Activated naive CD8-positive, alpha-beta T cell treated with anti-CD3 and anti-CD28 coated beads for 36 hours (primary cell): Measurements from ENCODE around the gene DSCAM. TPM values are rescaled to one million over a fixed set of nuclear protein-coding genes. Genes with fewer than 3 reads are reported as not detected.
"Not testable (repeated sequence)": the region's sequence is repeated elsewhere in the genome, so short reads cannot be mapped to it uniquely, and the experiment has no call there.

ENCODE experiments used
- DNase-seq: peaks from one replicate; pipeline ENCODE4 v3.0.0; 2021
- H3K27ac Mint-ChIP-seq: one replicate; pipeline ENCODE4 v1.8.0; 2022; ENCODE audit warnings: mild to moderate bottlenecking, moderate library complexity, mixed read lengths
- H3K27me3 Mint-ChIP-seq: one replicate; pipeline ENCODE4 v1.8.0; 2022; ENCODE audit warnings: mild to moderate bottlenecking, mixed read lengths
- H3K36me3 Mint-ChIP-seq: one replicate; pipeline ENCODE4 v1.8.0; 2021; ENCODE audit warnings: mild to moderate bottlenecking, mixed read lengths
- H3K4me1 Mint-ChIP-seq: one replicate; pipeline ENCODE4 v1.8.0; 2021; ENCODE audit warnings: mixed read lengths
- H3K4me3 Mint-ChIP-seq: one replicate; pipeline ENCODE4 v1.8.0; 2022; ENCODE audit warnings: mild to moderate bottlenecking, moderate library complexity, mixed read lengths
- H3K9me3 Mint-ChIP-seq: one replicate; pipeline ENCODE4 v1.8.0; 2022; ENCODE audit warnings: mixed read lengths
- total RNA-seq, 2 experiments: library from RNA; stranded (reverse); gene quantifications; one replicate each; pipeline ENCODE4 v1.2.3, GENCODE V29; 2021

The DSCAM gene
- total RNA-seq, 2 experiments from 2014 or later, result not detected

DNA sequence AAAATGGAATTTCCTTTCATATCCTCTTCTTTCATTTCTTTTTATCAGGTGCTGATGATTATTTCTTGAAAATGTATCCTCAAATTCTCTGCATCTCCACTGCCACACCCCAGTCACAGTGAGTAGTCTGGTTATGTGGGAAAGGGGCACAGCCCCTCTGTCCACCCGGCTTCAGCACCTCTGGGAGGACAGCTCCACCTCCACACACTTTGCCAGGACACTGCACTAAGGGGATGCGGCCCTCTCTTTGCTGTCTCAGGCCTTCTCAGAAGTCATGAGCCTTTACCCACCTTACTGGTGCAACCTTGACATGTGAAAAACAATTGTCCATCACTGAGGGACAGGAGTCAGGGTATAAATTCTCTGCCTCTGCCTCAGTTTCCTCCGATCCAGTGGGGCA, 546.7 kb downstream of the DSCAM start:
- DNase-seq, result no peak
- no peaks in the 10 kb centered on the region for H3K27me3 Mint-ChIP-seq
- H3K27ac Mint-ChIP-seq, result no peak overlapping the region
- H3K4me3 Mint-ChIP-seq, result no peak overlapping the region
- H3K9me3 Mint-ChIP-seq, result peaks cover 18% of the 10 kb centered on the region
- no peaks in the 10 kb centered on the region for H3K4me1 Mint-ChIP-seq
- no peaks in the 10 kb centered on the region for H3K36me3 Mint-ChIP-seq

DNA sequence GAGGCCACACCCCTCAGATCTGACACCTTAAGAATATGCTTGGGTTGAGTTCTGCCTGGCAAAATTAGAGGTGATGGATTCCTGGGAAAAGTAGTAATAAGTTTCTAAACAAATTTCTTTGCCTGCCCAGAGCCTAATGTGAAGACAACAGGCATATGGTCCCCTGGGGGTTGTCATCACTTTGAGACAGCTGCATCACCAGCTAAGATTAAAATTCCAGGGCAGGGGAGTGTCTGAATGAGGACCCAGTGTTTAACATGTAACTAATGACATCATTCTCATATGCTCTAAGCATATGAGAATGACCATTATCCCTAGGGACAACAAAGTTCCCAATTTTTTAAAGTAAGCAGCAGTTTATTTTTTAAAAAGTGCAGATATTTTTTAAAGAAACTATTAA, 547.5 kb downstream of the DSCAM start:
- H3K36me3 Mint-ChIP-seq, result no peaks in the 10 kb centered on the region

DNA sequence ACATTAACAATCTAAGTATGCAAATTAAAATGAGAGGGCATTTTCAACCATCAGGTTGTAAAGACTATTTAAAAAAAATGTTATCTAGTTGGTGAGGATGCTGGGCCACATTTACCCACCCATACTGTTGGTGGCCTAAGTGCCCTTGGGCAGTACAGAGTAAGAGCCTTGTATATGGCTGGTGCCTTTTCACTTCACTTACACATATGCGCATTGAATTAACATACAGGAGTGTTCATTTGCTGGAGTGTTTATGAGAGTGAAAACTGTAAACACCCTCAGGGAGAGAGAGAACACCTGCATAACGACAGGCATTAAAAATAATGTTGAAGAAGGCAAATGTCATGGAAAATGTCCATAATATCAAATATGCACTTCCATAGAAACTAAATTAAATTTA, 552.6 kb downstream of the DSCAM start:
- DNase-seq, result no peak
- Mint-ChIP-seq H3K4me1 (no peaks in the 10 kb centered on the region), H3K27me3 (no peaks in the 10 kb centered on the region), H3K9me3 (no peaks in the 10 kb centered on the region), H3K36me3 (no peaks in the 10 kb centered on the region), H3K27ac (no peak overlapping the region), H3K4me3 (no peak overlapping the region)

More for the DNA sequence above, 547.5 kb downstream of the DSCAM start:
- Mint-ChIP-seq H3K4me3 (no peak overlapping the region), H3K27ac (no peak overlapping the region), H3K9me3 (peaks cover 18% of the 10 kb centered on the region), H3K27me3 (no peaks in the 10 kb centered on the region), H3K4me1 (no peaks in the 10 kb centered on the region)
- no peak for DNase-seq

DNA sequence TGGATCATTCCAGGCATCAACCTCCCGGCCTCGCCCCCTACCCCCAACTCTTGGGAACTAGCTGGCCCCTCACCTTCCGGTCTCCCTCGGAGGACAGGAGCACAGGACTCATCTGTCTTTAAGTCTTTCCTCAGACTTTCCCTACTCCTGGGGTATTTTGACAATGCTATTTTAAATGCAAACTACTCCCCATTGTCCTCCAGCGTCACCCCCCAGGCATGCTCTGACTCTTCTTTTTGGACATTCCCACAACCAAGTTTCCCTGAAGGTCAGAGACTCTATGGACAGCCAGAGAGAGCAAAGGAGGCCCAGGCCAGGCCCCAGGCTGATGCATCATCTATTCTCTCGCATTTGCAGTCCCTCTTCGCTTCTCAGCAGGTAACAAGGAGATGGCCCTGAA, 555.4 kb downstream of the DSCAM start:
- H3K27me3 Mint-ChIP-seq, result no peaks in the 10 kb centered on the region
- no peaks in the 10 kb centered on the region for H3K36me3 Mint-ChIP-seq
- no peak overlapping the region for H3K27ac Mint-ChIP-seq
- DNase-seq, result no peak
- no peak overlapping the region for H3K4me3 Mint-ChIP-seq
- H3K9me3 Mint-ChIP-seq, result no peaks in the 10 kb centered on the region
- H3K4me1 Mint-ChIP-seq, result no peaks in the 10 kb centered on the region

DNA sequence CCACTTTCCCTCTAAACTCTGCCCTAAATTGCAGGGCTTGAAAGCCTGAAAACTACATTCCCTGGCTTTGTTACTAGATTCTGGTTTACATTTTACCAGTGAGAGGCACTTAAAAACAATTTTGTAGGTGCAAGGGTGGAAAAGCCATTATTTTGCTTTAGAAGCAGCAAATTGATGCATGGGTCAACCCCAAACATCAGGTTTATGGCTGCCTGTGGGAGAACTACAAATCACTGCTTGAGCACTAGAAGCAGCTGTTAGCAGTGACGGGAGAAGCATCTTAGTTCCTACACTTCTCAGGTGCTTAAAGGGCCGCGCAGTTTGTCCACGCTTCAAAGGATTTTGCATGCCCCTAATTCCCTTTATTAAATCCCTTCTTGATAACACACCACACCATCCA, 562.5 kb downstream of the DSCAM start:
- no peaks in the 10 kb centered on the region for H3K36me3 Mint-ChIP-seq
- no peaks in the 10 kb centered on the region for H3K4me1 Mint-ChIP-seq
- H3K27ac Mint-ChIP-seq, result no peak overlapping the region
- no peak overlapping the region for H3K4me3 Mint-ChIP-seq
- H3K27me3 Mint-ChIP-seq, result peaks cover 10% of the 10 kb centered on the region
- peaks cover 1% of the 10 kb centered on the region for H3K9me3 Mint-ChIP-seq
- no peak for DNase-seq

DNA sequence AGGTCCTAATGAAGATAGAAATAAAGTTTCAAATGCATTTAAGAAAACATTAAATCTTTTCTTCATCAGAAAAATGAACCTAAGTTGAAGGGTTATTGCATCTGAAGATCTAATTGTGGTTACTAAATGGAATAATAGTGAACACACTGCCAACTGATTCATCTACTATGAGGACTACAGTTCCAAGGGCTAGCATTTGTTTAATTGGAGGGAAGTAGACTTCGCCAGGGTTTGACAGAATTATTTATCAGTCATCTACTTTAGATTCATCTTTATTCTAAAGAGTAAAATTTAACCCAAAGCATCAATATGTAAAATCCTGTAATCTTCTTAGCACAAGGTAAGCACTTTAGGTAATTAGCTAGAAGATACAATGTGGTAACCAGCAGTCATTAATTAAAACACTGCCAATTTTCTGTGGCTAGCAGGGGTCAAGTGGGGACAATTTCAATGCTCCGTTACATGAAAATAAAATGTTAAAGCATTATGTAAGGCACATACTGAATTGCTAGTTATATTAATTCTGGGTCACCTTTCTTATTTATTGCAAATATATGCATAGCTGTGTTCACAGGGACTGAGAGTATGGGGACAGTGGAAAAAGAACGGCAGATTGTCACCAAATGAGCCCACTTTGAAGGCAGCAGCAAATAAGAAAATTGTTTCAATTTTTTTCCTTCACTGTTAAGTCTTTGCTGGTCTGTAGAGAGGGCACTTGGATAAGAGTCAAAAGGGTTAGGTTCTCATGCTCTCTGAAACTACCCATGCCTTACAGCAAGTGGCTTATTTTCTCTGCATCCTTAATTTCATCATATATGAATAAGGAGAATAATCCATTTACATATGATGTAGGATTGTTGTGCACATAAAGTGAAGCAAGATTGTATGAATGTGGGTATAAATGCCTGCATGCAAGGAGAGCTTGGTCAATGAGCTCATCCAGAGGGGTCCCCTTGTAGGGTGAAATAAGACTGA, 563.8 kb downstream of the DSCAM start:
- DNase-seq, result no peak

DNA sequence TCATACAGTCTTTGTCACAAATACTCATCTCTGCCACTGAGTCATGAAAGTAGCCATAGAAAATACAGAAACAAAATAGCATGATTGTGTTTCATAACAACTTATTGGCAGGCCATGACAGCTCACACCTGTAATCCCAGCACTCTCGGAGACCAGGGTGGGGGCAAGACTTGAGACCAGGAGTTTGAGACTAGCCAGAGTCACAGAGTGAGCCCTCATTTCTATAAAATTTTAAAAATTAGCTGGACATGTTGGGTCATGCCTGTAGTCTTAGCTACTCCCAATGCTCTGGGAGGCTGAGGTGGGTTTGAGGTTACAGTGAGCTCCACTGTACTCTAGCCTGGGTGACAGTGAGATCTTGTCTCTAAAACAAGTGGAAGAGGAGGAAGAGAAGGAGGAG, 568.6 kb downstream of the DSCAM start:
- Mint-ChIP-seq H3K36me3 (no peaks in the 10 kb centered on the region), H3K4me3 (no peak overlapping the region), H3K27me3 (peaks cover 12% of the 10 kb centered on the region), H3K27ac (no peak overlapping the region), H3K4me1 (no peaks in the 10 kb centered on the region), H3K9me3 (peaks cover 1% of the 10 kb centered on the region)
- no peak for DNase-seq

More for the DNA sequence above, 563.8 kb downstream of the DSCAM start:
- no peaks in the 10 kb centered on the region for H3K36me3 Mint-ChIP-seq
- H3K27me3 Mint-ChIP-seq, result peaks cover 10% of the 10 kb centered on the region
- no peak overlapping the region for H3K27ac Mint-ChIP-seq
- peaks cover 1% of the 10 kb centered on the region for H3K9me3 Mint-ChIP-seq
- H3K4me1 Mint-ChIP-seq, result no peaks in the 10 kb centered on the region
- no peak overlapping the region for H3K4me3 Mint-ChIP-seq

DNA sequence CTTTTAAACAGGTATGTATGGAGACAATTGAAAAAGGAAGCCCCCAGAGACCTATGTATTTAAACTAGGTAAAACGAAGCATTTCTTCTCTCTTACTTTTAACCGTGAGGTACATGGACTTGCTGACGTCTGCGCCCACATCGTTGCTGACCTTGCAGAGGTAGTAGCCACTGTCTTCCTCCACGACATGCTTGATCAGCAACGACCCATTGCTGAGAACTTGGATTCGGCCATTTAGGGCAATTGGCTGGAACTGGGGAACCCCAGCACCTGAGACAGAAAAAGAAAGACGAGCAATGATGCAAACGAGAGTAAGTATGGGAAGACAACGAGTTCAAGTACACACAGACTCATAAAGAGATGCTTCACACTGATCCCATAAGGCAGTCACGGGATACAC, 571.0 kb downstream of the DSCAM start:
- Mint-ChIP-seq H3K4me3 (no peak overlapping the region), H3K9me3 (peaks cover 1% of the 10 kb centered on the region), H3K36me3 (no peaks in the 10 kb centered on the region), H3K27ac (no peak overlapping the region), H3K4me1 (no peaks in the 10 kb centered on the region), H3K27me3 (peaks cover 5% of the 10 kb centered on the region)
- no peak for DNase-seq

DNA sequence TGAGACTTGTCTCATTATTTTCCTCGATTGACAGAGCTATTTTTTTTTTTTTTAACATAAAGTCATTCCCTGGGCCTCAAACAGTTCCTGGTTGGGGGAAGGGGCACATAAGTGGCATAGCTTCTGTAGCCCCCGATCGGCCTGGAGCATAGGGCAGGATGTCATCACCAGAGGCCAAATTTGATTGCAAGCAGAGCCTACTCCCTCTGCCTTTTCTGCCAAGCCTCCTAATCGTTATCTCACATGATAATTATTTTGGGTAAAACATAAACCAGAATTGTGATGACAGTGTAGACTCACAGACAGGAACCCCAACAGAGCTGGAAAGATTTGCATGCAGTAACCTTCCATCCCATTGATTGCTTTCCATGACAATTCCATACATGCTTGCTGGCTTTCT, 574.9 kb downstream of the DSCAM start:
- Mint-ChIP-seq H3K27me3 (peaks cover 3% of the 10 kb centered on the region), H3K4me3 (no peak overlapping the region), H3K36me3 (no peaks in the 10 kb centered on the region), H3K4me1 (no peaks in the 10 kb centered on the region), H3K27ac (no peak overlapping the region), H3K9me3 (no peaks in the 10 kb centered on the region)
- DNase-seq, result no peak

DNA sequence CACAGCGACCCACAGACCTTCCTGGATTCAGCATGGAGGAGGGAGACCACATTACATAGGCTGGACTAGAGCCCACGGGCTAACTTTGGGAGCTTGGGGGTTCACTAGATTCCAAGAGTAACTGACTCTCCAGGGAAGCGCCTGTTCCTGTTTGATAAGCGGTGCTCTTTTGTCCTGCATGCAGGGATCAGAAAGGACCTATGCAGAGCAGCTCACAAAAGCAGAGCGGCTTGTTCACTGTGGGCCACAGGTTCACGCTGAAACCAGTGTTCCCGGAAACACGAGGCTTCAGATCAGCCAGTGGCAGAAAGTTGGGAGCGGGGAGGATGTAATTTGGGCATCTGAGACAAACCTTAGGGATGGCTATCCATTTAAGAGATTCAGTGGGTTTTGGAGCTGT, 575.8 kb downstream of the DSCAM start:
- Mint-ChIP-seq H3K9me3 (no peaks in the 10 kb centered on the region), H3K27me3 (peaks cover 3% of the 10 kb centered on the region), H3K27ac (no peak overlapping the region), H3K4me3 (no peak overlapping the region), H3K4me1 (no peaks in the 10 kb centered on the region), H3K36me3 (no peaks in the 10 kb centered on the region)
- no peak for DNase-seq

DNA sequence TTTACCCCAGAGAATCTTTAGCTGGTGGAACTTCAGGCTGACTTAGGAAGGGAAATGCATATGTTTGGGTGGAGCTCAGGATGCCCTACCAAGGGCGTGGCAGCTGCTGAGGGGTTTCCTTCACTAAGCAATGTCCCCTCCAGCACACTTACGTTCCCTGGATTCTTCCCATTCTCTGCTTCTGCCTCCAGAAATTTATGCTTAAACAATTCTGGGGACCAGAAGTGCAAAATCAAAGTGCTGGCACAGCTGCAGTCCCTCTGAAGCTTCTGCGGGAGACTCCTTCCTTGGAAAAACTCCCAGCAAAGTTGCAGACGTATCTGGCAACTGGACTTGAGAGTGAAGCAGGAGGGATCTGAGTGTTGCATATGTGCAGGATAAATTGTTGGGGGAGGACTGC, 576.9 kb downstream of the DSCAM start:
- DNase-seq, result no peak
- Mint-ChIP-seq H3K27me3 (no peaks in the 10 kb centered on the region), H3K27ac (no peak overlapping the region), H3K4me1 (no peaks in the 10 kb centered on the region), H3K36me3 (no peaks in the 10 kb centered on the region), H3K4me3 (no peak overlapping the region), H3K9me3 (no peaks in the 10 kb centered on the region)

DNA sequence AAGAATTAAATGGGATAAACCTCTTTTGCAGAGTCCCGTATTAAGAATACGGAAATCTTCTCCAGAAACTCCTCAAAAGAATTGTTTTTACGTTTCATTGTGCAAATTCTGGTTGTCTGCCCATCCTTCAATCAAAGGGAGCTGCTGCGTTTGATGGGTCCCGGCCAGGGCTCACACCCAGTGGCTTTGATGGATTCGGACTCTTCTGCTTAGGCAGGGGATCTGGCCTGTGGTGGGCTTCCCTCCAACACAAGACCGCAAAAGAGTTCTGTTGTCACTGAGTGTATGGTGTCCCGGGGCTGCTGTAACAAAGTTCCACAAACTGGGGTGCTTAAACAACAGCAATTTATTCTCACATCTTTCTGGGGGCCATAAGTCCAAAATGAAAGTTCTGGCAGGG, 577.7 kb downstream of the DSCAM start:
- Mint-ChIP-seq H3K27ac (no peak overlapping the region), H3K4me3 (no peak overlapping the region), H3K36me3 (no peaks in the 10 kb centered on the region), H3K27me3 (no peaks in the 10 kb centered on the region), H3K9me3 (no peaks in the 10 kb centered on the region), H3K4me1 (no peaks in the 10 kb centered on the region)
- no peak for DNase-seq

DNA sequence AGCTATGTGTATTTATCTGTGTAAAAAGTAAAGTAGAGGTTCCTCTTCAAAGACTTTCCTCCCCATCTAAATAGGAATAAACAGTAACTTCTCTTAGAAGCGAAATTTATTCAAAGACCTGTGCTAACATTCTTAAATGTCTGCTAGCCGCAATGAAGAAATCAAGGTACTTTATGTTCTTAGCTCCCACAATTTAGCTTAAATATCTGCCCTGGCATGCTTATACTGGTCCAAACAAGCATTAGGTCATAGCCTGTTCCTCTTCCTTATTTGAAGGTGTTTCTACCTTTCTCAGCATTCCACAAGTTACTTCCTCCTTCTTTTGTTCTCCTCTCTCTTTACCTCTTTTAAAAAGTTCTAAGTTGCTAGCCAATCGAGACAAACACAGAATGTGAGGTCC, 588.5 kb downstream of the DSCAM start:
- H3K9me3 Mint-ChIP-seq, H3K4me3 Mint-ChIP-seq: not testable (repeated sequence)

DNA sequence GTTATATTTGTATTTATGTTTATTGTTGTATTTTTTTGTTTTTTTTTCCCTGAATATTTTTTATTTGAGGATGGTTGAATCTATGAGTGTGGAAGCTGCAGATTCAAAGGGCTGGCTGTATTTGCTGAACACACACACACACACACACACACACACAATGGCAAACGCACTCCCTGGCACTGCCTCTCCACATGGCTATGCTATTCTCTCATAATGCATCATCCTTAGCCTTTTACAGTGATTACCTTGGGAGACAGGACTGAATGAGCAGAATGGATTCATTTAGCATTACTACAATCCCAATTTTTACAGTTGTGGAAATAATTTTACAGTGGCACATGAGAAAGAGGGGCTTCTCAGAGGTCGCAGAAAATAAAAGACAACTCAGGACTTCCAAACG, 589.6 kb downstream of the DSCAM start:
- H3K36me3 Mint-ChIP-seq, result no peaks in the 10 kb centered on the region
- no peak overlapping the region for H3K27ac Mint-ChIP-seq
- H3K27me3 Mint-ChIP-seq, result no peaks in the 10 kb centered on the region
- no peaks in the 10 kb centered on the region for H3K9me3 Mint-ChIP-seq
- no peaks in the 10 kb centered on the region for H3K4me1 Mint-ChIP-seq
- no peak overlapping the region for H3K4me3 Mint-ChIP-seq
- DNase-seq, result no peak

More for the DNA sequence above, 588.5 kb downstream of the DSCAM start:
- not testable (repeated sequence) for DNase-seq, H3K4me1 Mint-ChIP-seq, H3K27me3 Mint-ChIP-seq, H3K36me3 Mint-ChIP-seq, H3K27ac Mint-ChIP-seq

DNA sequence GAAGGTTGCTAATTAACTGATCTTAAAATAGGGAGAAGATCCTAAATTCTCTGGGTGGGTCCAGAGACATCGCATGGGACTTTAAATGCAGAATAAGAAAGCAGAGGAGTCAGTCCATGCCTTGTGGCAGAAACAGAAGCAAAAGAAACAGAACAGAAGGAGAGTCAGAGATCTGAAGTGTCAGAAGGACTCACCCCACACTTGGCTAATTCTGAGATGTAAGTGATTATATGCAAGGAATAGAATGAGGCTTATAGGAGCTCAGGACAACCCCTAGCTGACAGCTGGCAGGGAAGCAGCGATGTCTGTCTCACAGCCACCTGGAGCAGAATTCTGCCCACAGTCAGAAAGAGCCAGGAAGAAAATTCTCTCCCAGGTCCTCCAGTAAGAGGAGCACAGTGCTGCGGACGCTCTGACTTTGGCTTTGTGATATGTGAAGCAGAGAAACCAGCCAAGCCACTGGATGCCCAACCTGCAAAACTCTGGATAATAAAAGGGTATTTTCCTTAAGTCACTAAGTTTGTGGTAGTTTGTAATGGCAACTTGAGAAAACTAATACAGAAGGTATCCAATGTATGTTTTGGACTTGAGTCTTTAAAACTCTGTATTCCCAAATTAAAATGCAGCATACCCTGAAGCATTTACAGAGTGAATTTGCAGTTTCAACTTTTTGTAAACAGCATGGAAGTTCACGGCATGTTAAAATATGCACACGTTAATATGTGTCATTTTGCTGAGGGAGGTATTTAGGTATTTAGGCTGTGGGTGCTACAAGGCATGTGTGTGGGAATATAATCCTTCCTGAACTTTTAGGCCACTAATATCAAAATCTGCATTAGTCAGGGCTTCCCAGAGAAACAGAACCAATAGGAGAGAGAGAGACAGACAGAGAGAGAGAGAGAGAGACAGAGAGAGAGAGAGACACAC, 591.2 kb downstream of the DSCAM start:
- no peak overlapping the region for H3K27ac Mint-ChIP-seq
- no peaks in the 10 kb centered on the region for H3K27me3 Mint-ChIP-seq
- H3K4me1 Mint-ChIP-seq, result no peaks in the 10 kb centered on the region
- peaks cover 6% of the 10 kb centered on the region for H3K9me3 Mint-ChIP-seq
- H3K36me3 Mint-ChIP-seq, result no peaks in the 10 kb centered on the region
- no peak for DNase-seq
- no peak overlapping the region for H3K4me3 Mint-ChIP-seq
